Measurements from ENCODE around the gene SIPA1. TPM values are rescaled to one million over a fixed set of nuclear protein-coding genes. Genes with fewer than 3 reads are reported as not detected.
A peak's percentile ranks its signal among the peaks of the same experiment; 100 is the strongest.

SIPA1 gene
- total and polyA plus RNA-seq, 2 of the 13 experiments (the other 11 are each of a cell fraction or from before 2014, with no cell fraction given): 5.8 to 7.7 TPM

DNA sequence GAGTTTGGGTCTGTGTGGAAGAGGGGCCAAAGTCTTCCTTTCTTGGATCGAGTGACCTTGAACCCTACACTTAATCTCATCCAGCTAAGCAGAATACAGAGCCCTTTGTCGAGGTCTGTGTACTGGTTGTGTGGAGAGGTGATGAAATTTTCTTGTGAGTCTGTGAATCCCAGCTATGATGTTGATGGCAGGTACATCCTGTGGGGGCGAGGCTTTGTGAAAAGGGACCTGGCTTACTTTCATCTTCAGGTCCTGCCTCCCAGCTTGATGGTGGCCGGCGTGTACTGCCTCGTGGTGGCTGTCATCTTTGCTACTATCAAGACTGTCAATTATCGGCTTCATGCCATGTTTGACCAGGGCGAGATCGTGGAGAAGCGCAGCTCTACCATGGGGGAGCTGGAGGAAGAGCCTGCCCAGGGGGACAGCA lies 21.3 kb upstream of the SIPA1 start (continued):
- TF ChIP-seq, protein P1, sequence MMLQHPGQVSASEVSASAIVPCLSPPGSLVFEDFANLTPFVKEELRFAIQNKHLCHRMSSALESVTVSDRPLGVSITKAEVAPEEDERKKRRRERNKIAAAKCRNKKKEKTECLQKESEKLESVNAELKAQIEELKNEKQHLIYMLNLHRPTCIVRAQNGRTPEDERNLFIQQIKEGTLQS (CRISPR knock-in tag; IDR thresholded peaks at IDR 0.05): peak; percentile 84
- TF ChIP-seq SOX6 (IDR thresholded peaks at IDR 0.05): no peak
- TF ChIP-seq SOX6 (CRISPR knock-in tag; IDR thresholded peaks at IDR 0.05): peak; percentile 73; the same call in 1 of the 2 replicates
- TF ChIP-seq ZNF660 (CRISPR knock-in tag; IDR thresholded peaks at IDR 0.05; ENCODE audit: borderline replicate concordance, low read depth): no peak
- TF ChIP-seq, protein P2, sequence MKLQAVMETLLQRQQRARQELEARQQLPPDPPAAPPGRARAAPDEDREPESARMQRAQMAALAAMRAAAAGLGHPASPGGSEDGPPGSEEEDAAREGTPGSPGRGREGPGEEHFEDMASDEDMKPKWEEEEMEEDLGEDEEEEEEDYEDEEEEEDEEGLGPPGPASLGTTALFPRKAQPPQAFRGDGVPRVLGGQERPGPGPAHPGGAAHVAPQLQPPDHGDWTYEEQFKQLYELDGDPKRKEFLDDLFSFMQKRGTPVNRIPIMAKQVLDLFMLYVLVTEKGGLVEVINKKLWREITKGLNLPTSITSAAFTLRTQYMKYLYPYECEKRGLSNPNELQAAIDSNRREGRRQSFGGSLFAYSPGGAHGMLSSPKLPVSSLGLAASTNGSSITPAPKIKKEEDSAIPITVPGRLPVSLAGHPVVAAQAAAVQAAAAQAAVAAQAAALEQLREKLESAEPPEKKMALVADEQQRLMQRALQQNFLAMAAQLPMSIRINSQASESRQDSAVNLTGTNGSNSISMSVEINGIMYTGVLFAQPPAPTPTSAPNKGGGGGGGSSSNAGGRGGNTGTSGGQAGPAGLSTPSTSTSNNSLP (IDR thresholded peaks at IDR 0.05; ENCODE audit: low read depth, low read length): no peak
- TF ChIP-seq, protein P3, sequence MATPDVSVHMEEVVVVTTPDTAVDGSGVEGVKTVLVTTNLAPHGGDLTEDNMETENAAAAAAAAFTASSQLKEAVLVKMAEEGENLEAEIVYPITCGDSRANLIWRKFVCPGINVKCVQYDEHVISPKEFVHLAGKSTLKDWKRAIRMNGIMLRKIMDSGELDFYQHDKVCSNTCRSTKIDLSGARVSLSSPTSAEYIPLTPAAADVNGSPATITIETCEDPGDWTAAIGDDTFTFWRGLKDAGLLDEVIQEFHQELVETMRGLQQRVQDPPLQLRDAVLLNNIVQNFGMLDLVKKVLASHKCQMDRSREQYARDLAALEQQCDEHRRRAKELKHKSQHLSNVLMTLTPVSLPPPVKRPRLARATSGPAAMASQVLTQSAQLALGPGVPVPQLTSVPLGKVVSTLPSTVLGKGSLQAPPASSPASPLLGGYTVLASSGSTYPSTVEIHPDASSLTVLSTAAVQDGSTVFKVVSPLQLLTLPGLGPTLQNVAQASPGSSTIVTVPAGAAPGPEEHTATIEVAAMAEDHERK (CRISPR knock-in tag; IDR thresholded peaks at IDR 0.05; ENCODE audit: low read depth): no peak
- 0 out of 2 replicates have a peak, but pooled peaks have one; percentile 33 for TF ChIP-seq ZNF709 (CRISPR knock-in tag; IDR thresholded peaks at IDR 0.05)
- TF ChIP-seq, protein P4, sequence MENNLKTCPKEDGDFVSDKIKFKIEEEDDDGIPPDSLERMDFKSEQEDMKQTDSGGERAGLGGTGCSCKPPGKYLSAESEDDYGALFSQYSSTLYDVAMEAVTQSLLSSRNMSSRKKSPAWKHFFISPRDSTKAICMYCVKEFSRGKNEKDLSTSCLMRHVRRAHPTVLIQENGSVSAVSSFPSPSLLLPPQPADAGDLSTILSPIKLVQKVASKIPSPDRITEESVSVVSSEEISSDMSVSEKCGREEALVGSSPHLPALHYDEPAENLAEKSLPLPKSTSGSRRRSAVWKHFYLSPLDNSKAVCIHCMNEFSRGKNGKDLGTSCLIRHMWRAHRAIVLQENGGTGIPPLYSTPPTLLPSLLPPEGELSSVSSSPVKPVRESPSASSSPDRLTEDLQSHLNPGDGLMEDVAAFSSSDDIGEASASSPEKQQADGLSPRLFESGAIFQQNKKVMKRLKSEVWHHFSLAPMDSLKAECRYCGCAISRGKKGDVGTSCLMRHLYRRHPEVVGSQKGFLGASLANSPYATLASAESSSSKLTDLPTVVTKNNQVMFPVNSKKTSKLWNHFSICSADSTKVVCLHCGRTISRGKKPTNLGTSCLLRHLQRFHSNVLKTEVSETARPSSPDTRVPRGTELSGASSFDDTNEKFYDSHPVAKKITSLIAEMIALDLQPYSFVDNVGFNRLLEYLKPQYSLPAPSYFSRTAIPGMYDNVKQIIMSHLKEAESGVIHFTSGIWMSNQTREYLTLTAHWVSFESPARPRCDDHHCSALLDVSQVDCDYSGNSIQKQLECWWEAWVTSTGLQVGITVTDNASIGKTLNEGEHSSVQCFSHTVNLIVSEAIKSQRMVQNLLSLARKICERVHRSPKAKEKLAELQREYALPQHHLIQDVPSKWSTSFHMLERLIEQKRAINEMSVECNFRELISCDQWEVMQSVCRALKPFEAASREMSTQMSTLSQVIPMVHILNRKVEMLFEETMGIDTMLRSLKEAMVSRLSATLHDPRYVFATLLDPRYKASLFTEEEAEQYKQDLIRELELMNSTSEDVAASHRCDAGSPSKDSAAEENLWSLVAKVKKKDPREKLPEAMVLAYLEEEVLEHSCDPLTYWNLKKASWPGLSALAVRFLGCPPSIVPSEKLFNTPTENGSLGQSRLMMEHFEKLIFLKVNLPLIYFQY (CRISPR knock-in tag; IDR thresholded peaks at IDR 0.05; ENCODE audit: borderline replicate concordance): peak; percentile 25; the same call in 1 of the 2 replicates
- TF ChIP-seq, protein P5, sequence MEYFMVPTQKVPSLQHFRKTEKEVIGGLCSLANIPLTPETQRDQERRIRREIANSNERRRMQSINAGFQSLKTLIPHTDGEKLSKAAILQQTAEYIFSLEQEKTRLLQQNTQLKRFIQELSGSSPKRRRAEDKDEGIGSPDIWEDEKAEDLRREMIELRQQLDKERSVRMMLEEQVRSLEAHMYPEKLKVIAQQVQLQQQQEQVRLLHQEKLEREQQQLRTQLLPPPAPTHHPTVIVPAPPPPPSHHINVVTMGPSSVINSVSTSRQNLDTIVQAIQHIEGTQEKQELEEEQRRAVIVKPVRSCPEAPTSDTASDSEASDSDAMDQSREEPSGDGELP (IDR thresholded peaks at IDR 0.05; ENCODE audit: borderline replicate concordance, low read depth): no peak
- no peak for TF ChIP-seq ZNF775 (CRISPR knock-in tag; IDR thresholded peaks at IDR 0.05; ENCODE audit: borderline replicate concordance)
- no peak for TF ChIP-seq ZKSCAN5 (CRISPR knock-in tag; IDR thresholded peaks at IDR 0.05)
- no peak; the same call in 1 of the 2 replicates for TF ChIP-seq ZNF331 (CRISPR knock-in tag; IDR thresholded peaks at IDR 0.05)
- no peak for TF ChIP-seq ONECUT2 (CRISPR knock-in tag; IDR thresholded peaks at IDR 0.05)
- TF ChIP-seq NFE2 (CRISPR knock-in tag; IDR thresholded peaks at IDR 0.05): no peak
- TF ChIP-seq ZNF780A (CRISPR knock-in tag; IDR thresholded peaks at IDR 0.05): no peak
- TF ChIP-seq ZNF292 (CRISPR knock-in tag; IDR thresholded peaks at IDR 0.05; ENCODE audit: borderline replicate concordance, low read depth): no peak
- TF ChIP-seq DNMT3B (CRISPR knock-in tag; conservative IDR thresholded peaks at IDR 0.05): no peak; the same call in 1 of the 2 replicates
- TF ChIP-seq NFE2L1 (CRISPR knock-in tag; IDR thresholded peaks at IDR 0.05; ENCODE audit: borderline replicate concordance): no peak
- TF ChIP-seq CENPT (CRISPR knock-in tag; IDR thresholded peaks at IDR 0.05; ENCODE audit: low read depth): no peak
- TF ChIP-seq, protein P6, sequence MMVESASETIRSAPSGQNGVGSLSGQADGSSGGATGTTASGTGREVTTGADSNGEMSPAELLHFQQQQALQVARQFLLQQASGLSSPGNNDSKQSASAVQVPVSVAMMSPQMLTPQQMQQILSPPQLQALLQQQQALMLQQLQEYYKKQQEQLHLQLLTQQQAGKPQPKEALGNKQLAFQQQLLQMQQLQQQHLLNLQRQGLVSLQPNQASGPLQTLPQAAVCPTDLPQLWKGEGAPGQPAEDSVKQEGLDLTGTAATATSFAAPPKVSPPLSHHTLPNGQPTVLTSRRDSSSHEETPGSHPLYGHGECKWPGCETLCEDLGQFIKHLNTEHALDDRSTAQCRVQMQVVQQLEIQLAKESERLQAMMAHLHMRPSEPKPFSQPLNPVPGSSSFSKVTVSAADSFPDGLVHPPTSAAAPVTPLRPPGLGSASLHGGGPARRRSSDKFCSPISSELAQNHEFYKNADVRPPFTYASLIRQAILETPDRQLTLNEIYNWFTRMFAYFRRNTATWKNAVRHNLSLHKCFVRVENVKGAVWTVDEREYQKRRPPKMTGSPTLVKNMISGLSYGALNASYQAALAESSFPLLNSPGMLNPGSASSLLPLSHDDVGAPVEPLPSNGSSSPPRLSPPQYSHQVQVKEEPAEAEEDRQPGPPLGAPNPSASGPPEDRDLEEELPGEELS (CRISPR knock-in tag; IDR thresholded peaks at IDR 0.05): peak; percentile 56; the same call in 1 of the 2 replicates
